Measurements from ENCODE around the gene LDLRAD4. TPM values are rescaled to one million over a fixed set of nuclear protein-coding genes. Genes with fewer than 3 reads are reported as not detected.

Gene LDLRAD4
- total RNA-seq, 1 experiment from 2014 or later: not detected

GRCh38 chr18:13543144-13543543 lies 324.6 kb downstream of the LDLRAD4 start:
- Histone ChIP-seq H3K27me3 (ENCODE audit: low read length) (peaks cover 95% of the 10 kb centered on the region), H4K20me1 (ENCODE audit: low read length) (no peaks in the 10 kb centered on the region), H3K27ac (ENCODE audit: low read length) (no peak overlapping the region), H3K9ac (ENCODE audit: low read length) (no peak overlapping the region), H3K4me1 (ENCODE audit: insufficient read depth, low read length) (no peaks in the 10 kb centered on the region), H3K79me2 (ENCODE audit: low read length) (no peaks in the 10 kb centered on the region), H3K9me2 (replicated peaks; ENCODE audit: low read length) (no peaks in the 10 kb centered on the region), H3K36me3 (ENCODE audit: low read depth, low read length) (no peaks in the 10 kb centered on the region), H3K4me3 (ENCODE audit: low read length) (no peak overlapping the region), H3K9me3 (ENCODE audit: low read length) (no peaks in the 10 kb centered on the region), H2AFZ (ENCODE audit: low read length) (no peak overlapping the region), H3K4me2 (ENCODE audit: low read length) (no peak overlapping the region), H3F3A (ENCODE audit: low read length, unreplicated experiment) (no peaks in the 10 kb centered on the region)
- ATAC-seq: no peak
- intact Hi-C loops (cut with micrococcal nuclease): no loop called here
- POLR2A ChIA-PET (ENCODE audit: unreplicated experiment): no interaction called here
- TF ChIP-seq EZH2 (IDR thresholded peaks at IDR 0.05; ENCODE audit: low read length, unreplicated experiment) (no peak), CTCF (conservative IDR thresholded peaks at IDR 0.05; ENCODE audit: low read depth, low read length) (no peak), EZH2phosphoT487 (IDR thresholded peaks at IDR 0.05; ENCODE audit: borderline replicate concordance, low read length) (no peak)
- CTCF ChIA-PET: no interaction called here
- no TSS peak for BruUV-seq (replicated peaks)
- no peak for DNase-seq

- Histone ChIP-seq H3F3A (ENCODE audit: low read length, unreplicated experiment) (no peaks in the 10 kb centered on the region), H3K79me2 (ENCODE audit: low read length) (no peaks in the 10 kb centered on the region), H3K4me1 (ENCODE audit: insufficient read depth, low read length) (no peaks in the 10 kb centered on the region), H2AFZ (ENCODE audit: low read length) (no peak overlapping the region), H3K36me3 (ENCODE audit: low read depth, low read length) (no peaks in the 10 kb centered on the region), H3K9me2 (replicated peaks; ENCODE audit: low read length) (no peaks in the 10 kb centered on the region), H3K27me3 (ENCODE audit: low read length) (peaks cover 93% of the 10 kb centered on the region), H3K9ac (ENCODE audit: low read length) (no peak overlapping the region), H3K27ac (ENCODE audit: low read length) (no peak overlapping the region), H3K4me3 (ENCODE audit: low read length) (no peak overlapping the region), H4K20me1 (ENCODE audit: low read length) (no peaks in the 10 kb centered on the region), H3K4me2 (ENCODE audit: low read length) (no peak overlapping the region), H3K9me3 (ENCODE audit: low read length) (no peaks in the 10 kb centered on the region)
- POLR2A ChIA-PET (ENCODE audit: unreplicated experiment): no interaction called here
- no TSS peak for BruUV-seq (replicated peaks)
- ATAC-seq (no peak), DNase-seq (no peak)
- TF ChIP-seq EZH2phosphoT487 (IDR thresholded peaks at IDR 0.05; ENCODE audit: borderline replicate concordance, low read length) (no peak), CTCF (conservative IDR thresholded peaks at IDR 0.05; ENCODE audit: low read depth, low read length) (no peak), EZH2 (IDR thresholded peaks at IDR 0.05; ENCODE audit: low read length, unreplicated experiment) (no peak)
- CTCF ChIA-PET: no interaction called here
- intact Hi-C loops (cut with micrococcal nuclease): no loop called here
Observed at GRCh38 chr18:13543811-13544732, 325.5 kb downstream of the LDLRAD4 start.

GRCh38 chr18:13544953-13545352 lies 326.4 kb downstream of the LDLRAD4 start:
- H3K4me3 ChIP-seq (ENCODE audit: low read length): no peak overlapping the region
- no peak for ATAC-seq
- CTCF ChIA-PET: interaction anchor here (0.5 kb wide), 1 partner anchor 289 kb away, joined by 3 read pairs; no protein-coding TSS in a partner anchor

More at GRCh38 chr18:13544953-13545352, 326.4 kb downstream of the LDLRAD4 start:
- Histone ChIP-seq H3K27ac (ENCODE audit: low read length) (no peak overlapping the region), H3K9ac (ENCODE audit: low read length) (no peak overlapping the region), H2AFZ (ENCODE audit: low read length) (no peak overlapping the region), H3K4me1 (ENCODE audit: insufficient read depth, low read length) (no peaks in the 10 kb centered on the region), H3K9me2 (replicated peaks; ENCODE audit: low read length) (no peaks in the 10 kb centered on the region), H3F3A (ENCODE audit: low read length, unreplicated experiment) (no peaks in the 10 kb centered on the region), H3K4me2 (ENCODE audit: low read length) (no peak overlapping the region), H3K36me3 (ENCODE audit: low read depth, low read length) (no peaks in the 10 kb centered on the region), H3K9me3 (ENCODE audit: low read length) (no peaks in the 10 kb centered on the region), H4K20me1 (ENCODE audit: low read length) (no peaks in the 10 kb centered on the region), H3K27me3 (ENCODE audit: low read length) (peaks cover 93% of the 10 kb centered on the region), H3K79me2 (ENCODE audit: low read length) (no peaks in the 10 kb centered on the region)
- POLR2A ChIA-PET (ENCODE audit: unreplicated experiment): no interaction called here
- BruUV-seq (replicated peaks): no TSS peak
- no peak for DNase-seq
- TF ChIP-seq EZH2phosphoT487 (IDR thresholded peaks at IDR 0.05; ENCODE audit: borderline replicate concordance, low read length) (no peak), EZH2 (IDR thresholded peaks at IDR 0.05; ENCODE audit: low read length, unreplicated experiment) (no peak), CTCF (conservative IDR thresholded peaks at IDR 0.05; ENCODE audit: low read depth, low read length) (no peak)
- intact Hi-C loops (cut with micrococcal nuclease): no loop called here
